HG03103 (cell line): ENCODE results near the gene TBC1D5.
A peak's percentile ranks its signal among the peaks of the same experiment; 100 is the strongest.

Experiments
- ATAC-seq: cut with Tn5 transposase; IDR thresholded peaks from one replicate; pipeline ENCODE4 v1.9.1; 2021; ENCODE audit warnings: low read depth; ENCODE audit not compliant: unreplicated experiment

The TBC1D5 gene

GRCh38 chr3:17607905-17608304 is 134.5 kb downstream of the TBC1D5 start:
- ATAC-seq = no peak

- ATAC-seq = no peak
These were observed 136.5 kb downstream of the TBC1D5 start for GRCh38 chr3:17605934-17606333.

- no peak for ATAC-seq
These were observed 137.4 kb downstream of the TBC1D5 start for GRCh38 chr3:17605032-17605431.

GRCh38 chr3:17602126-17602525 is 140.3 kb downstream of the TBC1D5 start:
- no peak for ATAC-seq

GRCh38 chr3:17592956-17593355 is 149.5 kb downstream of the TBC1D5 start:
- no peak for ATAC-seq

- ATAC-seq = no peak
These were observed 152.0 kb downstream of the TBC1D5 start for GRCh38 chr3:17590465-17590864.

GRCh38 chr3:17589888-17590287 is 152.5 kb downstream of the TBC1D5 start:
- no peak for ATAC-seq

- ATAC-seq = no peak
These were observed 154.0 kb downstream of the TBC1D5 start for GRCh38 chr3:17588422-17588821.

GRCh38 chr3:17585394-17586325 is 156.8 kb downstream of the TBC1D5 start:
- no peak for ATAC-seq

GRCh38 chr3:17584066-17584465 is 158.4 kb downstream of the TBC1D5 start:
- no peak for ATAC-seq

GRCh38 chr3:17583530-17583929 is 158.9 kb downstream of the TBC1D5 start:
- no peak for ATAC-seq

GRCh38 chr3:17581421-17582080 is 160.9 kb downstream of the TBC1D5 start:
- no peak for ATAC-seq

GRCh38 chr3:17580901-17581300 is 161.5 kb downstream of the TBC1D5 start:
- no peak for ATAC-seq

- peak; percentile 98 for ATAC-seq
These were observed 163.0 kb downstream of the TBC1D5 start for GRCh38 chr3:17579289-17580031.

GRCh38 chr3:17577796-17578520 is 164.5 kb downstream of the TBC1D5 start:
- ATAC-seq = no peak

- peak; percentile 97 for ATAC-seq
These were observed 169.0 kb downstream of the TBC1D5 start for GRCh38 chr3:17573396-17573795.

- ATAC-seq = no peak
These were observed 170.7 kb downstream of the TBC1D5 start for GRCh38 chr3:17571686-17572085.

GRCh38 chr3:17562845-17563244 is 179.6 kb downstream of the TBC1D5 start:
- ATAC-seq = no peak

GRCh38 chr3:17558565-17558964 is 183.9 kb downstream of the TBC1D5 start:
- no peak for ATAC-seq

- no peak for ATAC-seq
These were observed 184.5 kb downstream of the TBC1D5 start for GRCh38 chr3:17557749-17558463.
